HEK293 (cell line): ENCODE measurements around the gene FCN3.

Experiments used
- EGR2 ChIP-seq: fragments of 450-650 bp; formaldehyde crosslinking; IDR thresholded peaks from 2 replicates; pipeline ENCODE4 v1.5.1; 2016; ENCODE audit warnings: low read depth, missing biosample characterization, missing genetic modification characterization
- GLI4 ChIP-seq: fragments of 450-650 bp; formaldehyde crosslinking; IDR thresholded peaks from 2 replicates; pipeline ENCODE4 v1.5.1; 2016; ENCODE audit warnings: missing biosample characterization, missing genetic modification characterization
- GLIS1 ChIP-seq: fragments of 450-650 bp; formaldehyde crosslinking; IDR thresholded peaks from 2 replicates; pipeline ENCODE4 v1.5.1; 2016; ENCODE audit warnings: missing biosample characterization, missing genetic modification characterization
- HOXD13 ChIP-seq: sonication (generic); formaldehyde crosslinking; IDR thresholded peaks from 2 replicates; pipeline ENCODE4 v1.8.0; 2022; ENCODE audit warnings: missing genetic modification reagents, borderline replicate concordance
- INSM2 ChIP-seq: fragments of 450-650 bp; formaldehyde crosslinking; IDR thresholded peaks from 2 replicates; pipeline ENCODE4 v1.5.1; 2016; ENCODE audit warnings: missing biosample characterization, missing genetic modification characterization
- KLF10 ChIP-seq: fragments of 450-650 bp; IDR thresholded peaks from 2 replicates; pipeline ENCODE4 v1.5.1; 2018; ENCODE audit warnings: missing biosample characterization, mild to moderate bottlenecking, missing genetic modification characterization
- MYNN ChIP-seq: fragments of 450-650 bp; formaldehyde crosslinking; IDR thresholded peaks from 2 replicates; pipeline ENCODE4 v1.5.1; 2016; ENCODE audit warnings: missing biosample characterization, missing genetic modification characterization, borderline replicate concordance
- SALL2 ChIP-seq: fragments of 450-650 bp; formaldehyde crosslinking; IDR thresholded peaks from 2 replicates; pipeline ENCODE4 v1.5.0; 2017; ENCODE audit warnings: missing biosample characterization, mild to moderate bottlenecking, missing genetic modification characterization, borderline replicate concordance
- TCF7L2 ChIP-seq: IDR thresholded peaks from 2 replicates; pipeline ENCODE4 v1.6.1; 2011; ENCODE audit warnings: low read depth, mild to moderate bottlenecking, inconsistent platforms, low read length, moderate library complexity, borderline replicate concordance
- ZBTB49 ChIP-seq: fragments of 450-650 bp; formaldehyde crosslinking; IDR thresholded peaks from 2 replicates; pipeline ENCODE4 v1.5.1; 2016; ENCODE audit warnings: missing biosample characterization, missing genetic modification characterization, low read depth
- ZNF19 ChIP-seq: fragments of 450-650 bp; formaldehyde crosslinking; IDR thresholded peaks from 2 replicates; pipeline ENCODE4; 2016; ENCODE audit warnings: missing biosample characterization, missing genetic modification characterization, low read depth
- ZNF292 ChIP-seq: fragments of 450-650 bp; formaldehyde crosslinking; IDR thresholded peaks from 2 replicates; pipeline ENCODE4 v1.5.1; 2016; ENCODE audit warnings: low read depth, missing biosample characterization, missing genetic modification characterization, borderline replicate concordance
- ZNF354C ChIP-seq: fragments of 450-650 bp; formaldehyde crosslinking; IDR thresholded peaks from 2 replicates; pipeline ENCODE4 v1.5.1; 2016; ENCODE audit warnings: missing biosample characterization, missing genetic modification characterization, low read depth, borderline replicate concordance
- ZNF529 ChIP-seq: fragments of 450-650 bp; formaldehyde crosslinking; IDR thresholded peaks from 2 replicates; pipeline ENCODE4 v1.5.1; 2017; ENCODE audit warnings: missing genetic modification characterization, missing biosample characterization; ENCODE audit not compliant: insufficient replicate concordance
- ZNF560 ChIP-seq: fragments of 450-650 bp; formaldehyde crosslinking; IDR thresholded peaks from 2 replicates; pipeline ENCODE4 v1.5.1; 2017; ENCODE audit warnings: missing biosample characterization, missing genetic modification characterization, borderline replicate concordance
- ZNF626 ChIP-seq: fragments of 450-650 bp; sonication (Bioruptor Pico); formaldehyde crosslinking; IDR thresholded peaks from 2 replicates; pipeline ENCODE4 v1.5.1; 2018; ENCODE audit warnings: missing biosample characterization, missing genetic modification characterization, inconsistent platforms
- ZNF658 ChIP-seq: fragments of 450-650 bp; formaldehyde crosslinking; IDR thresholded peaks from 2 replicates; pipeline ENCODE4; 2016; ENCODE audit warnings: missing biosample characterization, missing genetic modification characterization
- ZNF704 ChIP-seq: fragments of 450-650 bp; formaldehyde crosslinking; IDR thresholded peaks from 2 replicates; pipeline ENCODE4 v1.5.1; 2016; ENCODE audit warnings: missing biosample characterization, missing genetic modification characterization
- ZNF776 ChIP-seq: fragments of 450-650 bp; formaldehyde crosslinking; IDR thresholded peaks from 2 replicates; pipeline ENCODE4 v1.5.0; 2017; ENCODE audit warnings: missing biosample characterization, missing genetic modification characterization, borderline replicate concordance
- TF ChIP-seq, protein P1 (sequence below): fragments of 450-650 bp; formaldehyde crosslinking; IDR thresholded peaks from 2 replicates; pipeline ENCODE4 v1.5.1; 2016; ENCODE audit warnings: missing biosample characterization, missing genetic modification characterization
- TF ChIP-seq, protein P2 (sequence below): fragments of 450-650 bp; formaldehyde crosslinking; IDR thresholded peaks from 2 replicates; pipeline ENCODE4 v1.5.1; 2016; ENCODE audit warnings: missing biosample characterization, missing genetic modification characterization
- TF ChIP-seq, protein P3 (sequence below): fragments of 450-650 bp; formaldehyde crosslinking; IDR thresholded peaks from 2 replicates; pipeline ENCODE4 v1.5.1; 2016; ENCODE audit warnings: missing biosample characterization, missing genetic modification characterization
- TF ChIP-seq, protein P4 (sequence below): fragments of 450-650 bp; formaldehyde crosslinking; optimal IDR thresholded peaks from 2 replicates; pipeline ENCODE3; 2016; ENCODE audit warnings: missing biosample characterization, mild to moderate bottlenecking, missing genetic modification characterization

The FCN3 gene

GRCh38 chr1:27357281-27358037, 17.2 kb downstream of the FCN3 start (continued):
- TF ChIP-seq, protein P1, sequence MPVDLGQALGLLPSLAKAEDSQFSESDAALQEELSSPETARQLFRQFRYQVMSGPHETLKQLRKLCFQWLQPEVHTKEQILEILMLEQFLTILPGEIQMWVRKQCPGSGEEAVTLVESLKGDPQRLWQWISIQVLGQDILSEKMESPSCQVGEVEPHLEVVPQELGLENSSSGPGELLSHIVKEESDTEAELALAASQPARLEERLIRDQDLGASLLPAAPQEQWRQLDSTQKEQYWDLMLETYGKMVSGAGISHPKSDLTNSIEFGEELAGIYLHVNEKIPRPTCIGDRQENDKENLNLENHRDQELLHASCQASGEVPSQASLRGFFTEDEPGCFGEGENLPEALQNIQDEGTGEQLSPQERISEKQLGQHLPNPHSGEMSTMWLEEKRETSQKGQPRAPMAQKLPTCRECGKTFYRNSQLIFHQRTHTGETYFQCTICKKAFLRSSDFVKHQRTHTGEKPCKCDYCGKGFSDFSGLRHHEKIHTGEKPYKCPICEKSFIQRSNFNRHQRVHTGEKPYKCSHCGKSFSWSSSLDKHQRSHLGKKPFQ = no peak
- TF ChIP-seq ZNF776 (no peak), HOXD13 (CRISPR knock-in tag) (no peak), ZNF529 (tag by site-specific recombination) (no peak), ZNF658 (no peak), ZNF19 (tag by site-specific recombination) (no peak), ZNF560 (tag by site-specific recombination) (no peak), ZNF704 (tag by site-specific recombination) (no peak), KLF10 (tag by site-specific recombination) (no peak), INSM2 (no peak), SALL2 (no peak), TCF7L2 (no peak), ZNF292 (tag by site-specific recombination) (no peak), ZBTB49 (tag by site-specific recombination) (no peak), EGR2 (tag by site-specific recombination) (peak; percentile 81), MYNN (tag by site-specific recombination) (no peak), GLI4 (no peak), GLIS1 (tag by site-specific recombination) (no peak), ZNF354C (tag by site-specific recombination) (no peak), ZNF626 (tag by site-specific recombination) (no peak)
- TF ChIP-seq, protein P2, sequence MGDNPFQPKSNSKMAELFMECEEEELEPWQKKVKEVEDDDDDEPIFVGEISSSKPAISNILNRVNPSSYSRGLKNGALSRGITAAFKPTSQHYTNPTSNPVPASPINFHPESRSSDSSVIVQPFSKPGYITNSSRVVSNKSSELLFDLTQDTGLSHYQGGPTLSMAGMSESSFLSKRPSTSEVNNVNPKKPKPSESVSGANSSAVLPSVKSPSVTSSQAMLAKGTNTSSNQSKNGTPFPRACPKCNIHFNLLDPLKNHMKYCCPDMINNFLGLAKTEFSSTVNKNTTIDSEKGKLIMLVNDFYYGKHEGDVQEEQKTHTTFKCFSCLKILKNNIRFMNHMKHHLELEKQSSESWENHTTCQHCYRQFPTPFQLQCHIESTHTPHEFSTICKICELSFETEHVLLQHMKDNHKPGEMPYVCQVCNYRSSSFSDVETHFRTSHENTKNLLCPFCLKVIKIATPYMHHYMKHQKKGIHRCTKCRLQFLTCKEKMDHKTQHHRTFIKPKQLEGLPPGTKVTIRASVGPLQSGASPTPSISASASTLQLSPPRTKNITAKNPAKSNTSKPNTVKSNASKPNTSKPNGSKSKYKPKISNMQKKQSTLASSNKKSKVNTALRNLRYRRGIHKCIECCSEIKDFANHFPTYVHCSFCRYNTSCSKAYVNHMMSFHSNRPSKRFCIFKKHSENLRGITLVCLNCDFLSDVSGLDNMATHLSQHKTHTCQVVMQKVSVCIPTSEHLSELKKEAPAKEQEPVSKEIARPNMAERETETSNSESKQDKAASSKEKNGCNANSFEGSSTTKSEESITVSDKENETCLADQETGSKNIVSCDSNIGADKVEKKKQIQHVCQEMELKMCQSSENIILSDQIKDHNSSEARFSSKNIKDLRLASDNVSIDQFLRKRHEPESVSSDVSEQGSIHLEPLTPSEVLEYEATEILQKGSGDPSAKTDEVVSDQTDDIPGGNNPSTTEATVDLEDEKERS (tag by site-specific recombination) = no peak
- TF ChIP-seq, protein P3, sequence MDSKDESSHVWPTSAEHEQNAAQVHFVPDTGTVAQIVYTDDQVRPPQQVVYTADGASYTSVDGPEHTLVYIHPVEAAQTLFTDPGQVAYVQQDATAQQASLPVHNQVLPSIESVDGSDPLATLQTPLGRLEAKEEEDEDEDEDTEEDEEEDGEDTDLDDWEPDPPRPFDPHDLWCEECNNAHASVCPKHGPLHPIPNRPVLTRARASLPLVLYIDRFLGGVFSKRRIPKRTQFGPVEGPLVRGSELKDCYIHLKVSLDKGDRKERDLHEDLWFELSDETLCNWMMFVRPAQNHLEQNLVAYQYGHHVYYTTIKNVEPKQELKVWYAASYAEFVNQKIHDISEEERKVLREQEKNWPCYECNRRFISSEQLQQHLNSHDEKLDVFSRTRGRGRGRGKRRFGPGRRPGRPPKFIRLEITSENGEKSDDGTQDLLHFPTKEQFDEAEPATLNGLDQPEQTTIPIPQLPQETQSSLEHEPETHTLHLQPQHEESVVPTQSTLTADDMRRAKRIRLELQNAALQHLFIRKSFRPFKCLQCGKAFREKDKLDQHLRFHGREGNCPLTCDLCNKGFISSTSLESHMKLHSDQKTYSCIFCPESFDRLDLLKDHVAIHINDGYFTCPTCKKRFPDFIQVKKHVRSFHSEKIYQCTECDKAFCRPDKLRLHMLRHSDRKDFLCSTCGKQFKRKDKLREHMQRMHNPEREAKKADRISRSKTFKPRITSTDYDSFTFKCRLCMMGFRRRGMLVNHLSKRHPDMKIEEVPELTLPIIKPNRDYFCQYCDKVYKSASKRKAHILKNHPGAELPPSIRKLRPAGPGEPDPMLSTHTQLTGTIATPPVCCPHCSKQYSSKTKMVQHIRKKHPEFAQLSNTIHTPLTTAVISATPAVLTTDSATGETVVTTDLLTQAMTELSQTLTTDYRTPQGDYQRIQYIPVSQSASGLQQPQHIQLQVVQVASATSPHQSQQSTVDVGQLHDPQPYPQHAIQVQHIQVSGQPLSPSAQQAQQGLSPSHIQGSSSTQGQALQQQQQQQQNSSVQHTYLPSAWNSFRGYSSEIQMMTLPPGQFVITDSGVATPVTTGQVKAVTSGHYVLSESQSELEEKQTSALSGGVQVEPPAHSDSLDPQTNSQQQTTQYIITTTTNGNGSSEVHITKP (tag by site-specific recombination) = no peak
- TF ChIP-seq, protein P4, sequence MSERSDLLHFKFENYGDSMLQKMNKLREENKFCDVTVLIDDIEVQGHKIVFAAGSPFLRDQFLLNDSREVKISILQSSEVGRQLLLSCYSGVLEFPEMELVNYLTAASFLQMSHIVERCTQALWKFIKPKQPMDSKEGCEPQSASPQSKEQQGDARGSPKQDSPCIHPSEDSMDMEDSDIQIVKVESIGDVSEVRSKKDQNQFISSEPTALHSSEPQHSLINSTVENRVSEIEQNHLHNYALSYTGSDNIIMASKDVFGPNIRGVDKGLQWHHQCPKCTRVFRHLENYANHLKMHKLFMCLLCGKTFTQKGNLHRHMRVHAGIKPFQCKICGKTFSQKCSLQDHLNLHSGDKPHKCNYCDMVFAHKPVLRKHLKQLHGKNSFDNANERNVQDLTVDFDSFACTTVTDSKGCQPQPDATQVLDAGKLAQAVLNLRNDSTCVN (tag by site-specific recombination) = no peak
